ENCODE data around the gene PAX9. TPM values are rescaled to one million over a fixed set of nuclear protein-coding genes. Genes with fewer than 3 reads are reported as not detected.

PAX9 gene
- 2.1 to 3.6 TPM (median 3.3 TPM) in 5 replicates for total RNA-seq (2022; extraction: Qiagen RNA extraction)

GRCh38 chr14:36661506-36662257 lies at the start of gene PAX9:
Gene PAX9 (plus strand): TSS chr14:36661860. CDS start chr14:36662090, 230 bp downstream.

Other genes with a start within 250 kb of the PAX9 start
- gene NKX2-1, start 141.6 kb upstream of the PAX9 start, total RNA-seq (2022; extraction: Qiagen RNA extraction), result 0.03 to 0.07 TPM (median 0.06 TPM) in 4 of 5 replicates, not detected in the other
- 1.8 to 4.2 TPM (median 3.4 TPM) in 5 replicates for gene NKX2-8, start 79.2 kb upstream of the PAX9 start, total RNA-seq (2022; extraction: Qiagen RNA extraction)